Stomach (tissue), 19 donors: ENCODE results near the gene ZXDB. TPM values are rescaled to one million over a fixed set of nuclear protein-coding genes. Genes with fewer than 3 reads are reported as not detected.
A peak's percentile ranks its signal among the peaks of the same experiment; 100 is the strongest.
"Not testable (repeated sequence)": the region's sequence is repeated elsewhere in the genome, so short reads cannot be mapped to it uniquely, and the experiment has no call there.

Experiments used
- DNase-seq, 2 donors: peaks; one replicate each; pipeline versions ENCODE4 v3.0.0 to v3.0.0-alpha.2; 2013 to 2019
- H3K27ac ChIP-seq, 5 donors: fragments of 200-600 bp in 4 of 5; sonication (generic) in 4 of 5; one replicate each; pipeline ENCODE4 v1.5.1; 2013 to 2019; ENCODE audit warnings: mild to moderate bottlenecking in 1 of 5, moderate library complexity in 1 of 5
- H3K27me3 ChIP-seq, 3 donors: fragments of 200-600 bp; sonication (generic); one replicate each; pipeline ENCODE4 v1.5.1; 2017 to 2019; ENCODE audit warnings: mixed run types in 1 of 3
- H3K36me3 ChIP-seq, 4 donors: fragments of 200-600 bp; sonication (generic); 1 replicate in 3 of 4; 2 replicates in 1 of 4; pipeline ENCODE4 v1.5.1; 2016 to 2019
- H3K4me1 ChIP-seq, 4 donors: fragments of 200-600 bp; sonication (generic); one replicate each; pipeline ENCODE4 v1.5.1; 2016 to 2019
- H3K4me3 ChIP-seq, 4 donors: fragments of 200-600 bp; sonication (generic) in 3 of 4; one replicate each; pipeline ENCODE4 v1.5.1; 2016 to 2019; ENCODE audit warnings: mild to moderate bottlenecking in 1 of 4
- H3K9me3 ChIP-seq, 4 donors: fragments of 200-600 bp; sonication (generic); one replicate each; pipeline ENCODE4 v1.5.1; 2016 to 2019
- CTCF ChIP-seq, 7 experiments: fragments of 450-650 bp in 4 of 7; fragments of 200-600 bp in 3 of 7; sonication (generic) in 3 of 7; IDR thresholded peaks; one replicate each; pipeline ENCODE4 v1.5.1; 2016 to 2019; ENCODE audit warnings: antibody characterized with exemption in 7 of 7, control low read depth in 2 of 7, mild to moderate bottlenecking in 1 of 7
- EP300 ChIP-seq: sonication (generic); formaldehyde crosslinking; IDR thresholded peaks from one replicate; pipeline ENCODE4 v1.6.1; 2017; ENCODE audit warnings: antibody characterized with exemption
- POLR2A ChIP-seq, 4 donors: fragments of 450-650 bp; IDR thresholded peaks; one replicate each; pipeline ENCODE4 v1.6.1; 2016; ENCODE audit warnings: antibody characterized with exemption in 4 of 4, control low read depth in 2 of 4, mild to moderate bottlenecking in 1 of 4, moderate library complexity in 1 of 4
- POLR2AphosphoS5 ChIP-seq, 3 donors: sonication (generic); formaldehyde crosslinking; IDR thresholded peaks; one replicate each; pipeline ENCODE4 v1.6.1; 2016; ENCODE audit warnings: antibody characterized with exemption in 3 of 3
- WGBS, 5 donors: extraction: QIAGEN DNeasy Blood & Tissue Kit in 3 of 5; methylation state at CpG; one replicate each; pipeline versions ENCODE4 v1.1.5 to v1.1.7; 2013 to 2018; 5-methylcytosine and 5-hydroxymethylcytosine counted together
- intact Hi-C: fragments of 100-400 bp; cut with DNase I; formaldehyde crosslinking; loops from one replicate; pipeline ENCODE4 v1.15.1; 2023; ENCODE audit warnings: low total_unique reads
- long read RNA-seq, 10 donors: transcript quantifications; one replicate each; lab custom pipeline, GENCODE V29; 2026
- polyA plus RNA-seq, 3 donors: library from polyadenylated mRNA; stranded (reverse); fragments of 200-250 nt; gene quantifications; one replicate each; pipeline ENCODE4 v1.2.3, GENCODE V29; 2013
- total RNA-seq, 5 donors: library from RNA; depleted of rRNA; stranded (reverse); fragments of >200 nt; gene quantifications; one replicate each; pipeline versions ENCODE4 v1.1.0 to v1.2.3, GENCODE V29; 2014 to 2016
- donor health status: healthy with polysubstance abuse.
- donor health status: Bipolar disorder and iron deficiency.
- donor health status: healthy.

ZXDB gene
- total RNA-seq = 10 to 100 TPM in 2 of 5 donors, 1 to 10 TPM in 3; 5.8 to 15.6 (median 9.8) TPM
- 1 to 10 TPM; 1.5 to 2.1 (median 1.7) TPM for polyA plus RNA-seq
- long read RNA-seq, donor 1, full-length matches to known transcripts = 6 of 6 reads
- long read RNA-seq, donor 1, partial matches to known transcripts = 0 of 6 reads
- long read RNA-seq, donor 1, other reads (novel, unspliced or antisense) = 0 of 6 reads
- long read RNA-seq, donor 2, full-length matches to known transcripts = 13 of 13 reads
- long read RNA-seq, donor 2, partial matches to known transcripts = 0 of 13 reads
- long read RNA-seq, donor 2, other reads (novel, unspliced or antisense) = 0 of 13 reads
- long read RNA-seq, donor 3, full-length matches to known transcripts = 6 of 6 reads
- long read RNA-seq, donor 3, partial matches to known transcripts = 0 of 6 reads
- long read RNA-seq, donor 3, other reads (novel, unspliced or antisense) = 0 of 6 reads
- long read RNA-seq, donor 4, full-length matches to known transcripts = 1 of 1 reads
- long read RNA-seq, donor 4, partial matches to known transcripts = 0 of 1 reads
- long read RNA-seq, donor 4, other reads (novel, unspliced or antisense) = 0 of 1 reads
- long read RNA-seq, donor 5, full-length matches to known transcripts = 11 of 11 reads
- long read RNA-seq, donor 5, partial matches to known transcripts = 0 of 11 reads
- long read RNA-seq, donor 5, other reads (novel, unspliced or antisense) = 0 of 11 reads
- long read RNA-seq, donor 6, full-length matches to known transcripts = 12 of 12 reads
- long read RNA-seq, donor 6, partial matches to known transcripts = 0 of 12 reads
- long read RNA-seq, donor 6, other reads (novel, unspliced or antisense) = 0 of 12 reads
- long read RNA-seq, donor 7, full-length matches to known transcripts = 9 of 9 reads
- long read RNA-seq, donor 7, partial matches to known transcripts = 0 of 9 reads
- long read RNA-seq, donor 7, other reads (novel, unspliced or antisense) = 0 of 9 reads
- long read RNA-seq, donor 8, full-length matches to known transcripts = 9 of 9 reads
- long read RNA-seq, donor 8, partial matches to known transcripts = 0 of 9 reads
- long read RNA-seq, donor 8, other reads (novel, unspliced or antisense) = 0 of 9 reads
- long read RNA-seq, donor 9, full-length matches to known transcripts = 13 of 13 reads
- long read RNA-seq, donor 9, partial matches to known transcripts = 0 of 13 reads
- long read RNA-seq, donor 9, other reads (novel, unspliced or antisense) = 0 of 13 reads
- long read RNA-seq, donor 10, full-length matches to known transcripts = 5 of 5 reads
- long read RNA-seq, donor 10, partial matches to known transcripts = 0 of 5 reads
- long read RNA-seq, donor 10, other reads (novel, unspliced or antisense) = 0 of 5 reads

GRCh38 chrX:57591284-57592159 lies at the start of gene ZXDB:
Gene ZXDB (plus strand): TSS chrX:57592011. CDS start chrX:57592049, 38 bp downstream.
- H3K9me3 ChIP-seq, H3K27me3 ChIP-seq, H3K36me3 ChIP-seq, intact Hi-C loops: not testable (repeated sequence)
- Histone ChIP-seq H3K4me1 (peaks cover 0 to 30% (median 13%) of the 10 kb centered on the region in 4 donors), H3K27ac (peak within 1 kb of the TSS; percentile 89 to 95 (median 94)), H3K4me3 (peak within 1 kb of the TSS; percentile 51 to 58 (median 53))
- 2 to 39% (median 7%) methylated on average over 12 to 14 of the region's 39 CpGs for WGBS, 5 donors
- peak in 1 of 2 donors; percentile 66 for DNase-seq

GRCh38 chrX:57565198-57565597 lies 26.6 kb upstream of the ZXDB start:
- H3K4me3 ChIP-seq = no peak overlapping the region
- peaks cover 0 to 4% (median 2%) of the 10 kb centered on the region in 4 donors for H3K9me3 ChIP-seq
- H3K27me3 ChIP-seq = peaks cover 0 to 3% (median 0%) of the 10 kb centered on the region in 3 donors
- 22 to 67% (median 62%) methylated on average over 2 to 4 of the region's 4 CpGs; no CpG with 5 or more reads in 1 of the 5 donors for WGBS, 5 donors
- no peak overlapping the region for H3K27ac ChIP-seq
- intact Hi-C loops = no loop called here
- H3K4me1 ChIP-seq = no peaks in the 10 kb centered on the region
- TF ChIP-seq POLR2A (IDR thresholded peaks at IDR 0.05) (no peak), CTCF (IDR thresholded peaks at IDR 0.05) (no peak), EP300 (no peak), POLR2AphosphoS5 (IDR thresholded peaks at IDR 0.05) (no peak)
- no peaks in the 10 kb centered on the region for H3K36me3 ChIP-seq
- peak in 1 of 2 donors; percentile 6 for DNase-seq

- TF ChIP-seq POLR2A (IDR thresholded peaks at IDR 0.05) (no peak), CTCF (IDR thresholded peaks at IDR 0.05) (peak in 3 of 7 experiments; percentile 8 to 21 (median 13))
- intact Hi-C loops = no loop called here
- peak in 1 of 2 donors; percentile 28 for DNase-seq
Measured at GRCh38 chrX:57573754-57574153, 18.1 kb upstream of the ZXDB start.

GRCh38 chrX:57582948-57583347 lies 8.9 kb upstream of the ZXDB start:
- DNase-seq, intact Hi-C loops, H3K36me3 ChIP-seq, H3K4me3 ChIP-seq, H3K27ac ChIP-seq, H3K4me1 ChIP-seq, H3K27me3 ChIP-seq, H3K9me3 ChIP-seq: not testable (repeated sequence)
- 64 to 71% (median 71%) methylated on average over 7 to 9 of the region's 9 CpGs for WGBS, 5 donors

More at GRCh38 chrX:57573754-57574153, 18.1 kb upstream of the ZXDB start:
- H3K27me3 ChIP-seq = no peaks in the 10 kb centered on the region
- H3K36me3 ChIP-seq = no peaks in the 10 kb centered on the region
- no peak overlapping the region for H3K4me3 ChIP-seq
- H3K27ac ChIP-seq = no peak overlapping the region
- no peaks in the 10 kb centered on the region for H3K4me1 ChIP-seq
- 14 to 18% (median 15%) methylated on average over 2 of the region's 2 CpGs for WGBS, 5 donors
- no peaks in the 10 kb centered on the region for H3K9me3 ChIP-seq
